ENCODE results near the gene REXO2.
A peak's percentile ranks its signal among the peaks of the same experiment; 100 is the strongest.

REXO2 gene

DNA sequence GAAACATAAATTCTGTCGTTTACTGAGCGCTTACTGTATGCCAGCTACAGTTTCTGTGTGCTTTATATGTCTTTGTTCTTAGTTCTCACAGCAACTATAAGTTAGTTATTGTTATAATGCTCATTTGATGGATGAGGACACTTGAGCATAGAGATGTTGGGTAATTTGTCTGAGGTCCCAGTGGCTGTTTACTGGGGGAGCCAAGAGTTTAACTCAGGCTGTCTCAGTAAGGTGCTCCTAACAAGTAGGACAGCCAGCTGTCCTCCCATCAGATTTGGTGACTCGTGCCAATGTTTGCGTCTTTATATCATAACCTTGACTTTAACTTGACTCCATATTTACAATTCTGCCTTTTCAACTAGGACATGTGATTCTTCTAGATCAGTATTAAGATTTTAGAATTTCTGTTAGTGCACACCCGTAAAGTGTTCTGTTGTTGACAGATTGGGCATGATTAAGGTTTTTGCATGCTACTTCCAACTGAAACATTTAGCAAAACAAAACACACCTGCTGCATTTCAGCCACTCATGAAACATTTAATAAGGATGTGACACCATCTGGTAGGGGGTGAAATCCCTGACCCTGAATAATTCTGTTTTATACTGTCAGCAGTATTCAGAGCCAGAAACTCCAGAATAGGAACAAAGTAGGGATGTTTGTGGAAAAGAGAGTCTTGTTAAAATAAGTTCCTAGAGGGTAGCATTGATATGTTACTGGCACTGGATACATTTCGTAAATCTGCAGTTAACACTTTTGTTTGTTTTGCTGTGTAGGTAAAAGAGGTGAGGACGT lies 1.9 kb downstream of the REXO2 start:
- no peak for DNase-seq

DNA sequence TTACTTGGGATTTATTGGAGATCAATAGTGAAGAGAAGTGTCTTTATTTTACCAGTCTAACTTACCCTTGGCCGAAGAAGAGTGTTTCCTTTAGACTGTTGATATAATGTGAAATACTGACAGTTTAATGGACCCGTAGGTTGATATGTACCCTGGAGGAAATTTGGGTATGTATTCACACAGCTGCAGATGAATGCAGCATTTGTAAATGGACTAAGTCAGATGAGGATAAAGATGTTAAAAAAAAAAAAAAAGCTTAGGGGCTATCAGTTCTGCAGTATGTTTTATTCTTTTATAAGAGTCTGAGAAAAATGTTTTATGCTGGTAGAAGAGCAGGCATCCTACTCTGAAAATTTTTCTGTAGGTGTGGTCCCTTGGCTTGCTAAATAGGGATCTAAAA lies 2.7 kb downstream of the REXO2 start:
- DNase-seq = no peak

- DNase-seq = no peak
These were observed 3.3 kb downstream of the REXO2 start for GRCh38 chr11:114442536-114442935.

DNA sequence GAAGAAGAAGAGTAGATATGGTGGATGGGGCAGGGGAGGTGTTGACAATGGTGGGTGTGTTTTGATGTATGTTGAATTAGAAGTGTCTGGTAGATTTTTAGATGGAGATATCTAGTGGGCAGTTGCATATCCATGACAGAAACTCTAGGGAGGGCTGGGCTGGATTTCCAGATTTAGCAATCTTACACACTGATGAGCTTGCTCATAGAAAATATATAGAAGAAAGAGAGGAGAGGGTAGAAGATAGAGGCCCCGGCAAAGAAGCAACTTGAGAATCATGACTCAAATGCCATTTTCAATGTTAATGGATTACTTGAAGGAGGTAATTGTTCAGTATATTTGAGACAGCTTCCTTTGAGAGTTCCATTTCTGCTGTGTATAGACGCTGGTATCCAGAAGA lies 8.2 kb downstream of the REXO2 start:
- peak in 2 of 58 donors; percentile 1 to 26 for DNase-seq

DNA sequence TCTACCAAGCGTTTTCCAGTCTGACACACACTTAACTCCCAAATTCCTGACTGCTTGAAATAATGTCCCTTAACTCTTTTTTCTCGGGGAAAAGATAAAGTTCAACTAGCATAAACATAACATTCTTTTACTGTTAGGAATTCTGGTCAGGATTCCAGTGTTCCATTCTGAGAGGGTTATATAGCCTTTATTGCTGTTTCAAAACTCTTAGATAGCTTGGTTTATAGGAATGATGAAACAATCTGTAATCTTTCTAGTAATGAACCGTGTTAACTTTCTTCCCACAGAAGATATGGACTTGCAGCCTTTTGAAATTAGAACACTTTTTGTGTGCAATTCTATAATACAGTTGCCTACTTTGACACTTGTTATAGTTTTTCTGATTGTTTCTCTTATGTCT lies 8.6 kb downstream of the REXO2 start:
- no peak for DNase-seq

DNA sequence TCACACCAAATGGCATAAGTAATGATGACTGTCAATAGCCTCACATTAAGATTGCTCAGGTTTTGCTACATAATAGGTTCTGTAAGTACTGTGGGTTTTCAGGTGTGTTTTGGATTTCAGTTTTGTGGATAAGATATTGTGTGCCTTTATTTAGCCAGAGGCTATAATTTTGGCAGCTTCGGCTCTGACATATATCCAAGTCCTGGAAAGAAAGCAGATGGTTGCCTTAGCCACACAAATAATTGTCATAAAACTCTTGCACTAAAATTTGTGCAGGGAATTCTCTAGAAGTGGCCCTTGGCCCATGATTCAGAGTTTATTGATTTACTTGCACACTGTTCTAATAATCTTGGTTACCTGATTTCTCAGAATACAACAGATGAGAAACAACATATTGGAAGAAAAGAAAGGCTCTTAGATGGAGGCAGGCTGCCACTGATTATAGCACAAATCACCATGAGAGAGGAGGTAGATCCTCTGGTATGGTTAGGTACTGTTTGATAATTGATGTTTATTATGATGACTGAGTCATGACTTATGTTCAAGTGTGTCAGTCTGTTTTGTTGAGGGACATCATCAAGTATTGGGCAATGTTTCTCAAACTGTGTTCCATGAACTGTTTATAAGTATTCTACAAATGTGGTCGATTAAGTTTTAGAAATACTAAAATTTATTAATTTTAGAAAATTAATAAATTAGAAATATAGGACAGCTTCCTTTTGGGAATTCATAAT lies 9.6 kb downstream of the REXO2 start:
- no peak for DNase-seq

- no peak for DNase-seq
These were observed 10.6 kb downstream of the REXO2 start for GRCh38 chr11:114449845-114450244.

DNA sequence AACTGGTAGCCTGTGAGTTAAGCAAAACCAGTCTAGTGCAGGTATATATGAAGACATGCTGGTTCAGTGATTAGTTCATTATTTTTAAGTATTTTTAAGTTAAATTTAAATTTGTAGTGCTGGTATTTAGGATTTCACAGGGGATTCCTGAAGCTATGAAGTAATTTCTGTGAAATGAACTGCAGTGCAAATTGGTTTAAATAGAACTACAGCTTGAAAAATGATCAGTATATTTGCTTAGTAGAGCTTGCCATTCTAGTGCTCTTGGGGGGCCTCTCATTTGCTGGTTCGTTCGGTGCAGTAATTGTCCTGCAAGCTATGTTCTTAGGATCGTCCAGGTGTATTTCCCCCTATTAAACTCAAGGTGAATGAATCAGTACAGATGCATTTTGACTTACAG lies 13.1 kb downstream of the REXO2 start:
- DNase-seq = no peak

DNA sequence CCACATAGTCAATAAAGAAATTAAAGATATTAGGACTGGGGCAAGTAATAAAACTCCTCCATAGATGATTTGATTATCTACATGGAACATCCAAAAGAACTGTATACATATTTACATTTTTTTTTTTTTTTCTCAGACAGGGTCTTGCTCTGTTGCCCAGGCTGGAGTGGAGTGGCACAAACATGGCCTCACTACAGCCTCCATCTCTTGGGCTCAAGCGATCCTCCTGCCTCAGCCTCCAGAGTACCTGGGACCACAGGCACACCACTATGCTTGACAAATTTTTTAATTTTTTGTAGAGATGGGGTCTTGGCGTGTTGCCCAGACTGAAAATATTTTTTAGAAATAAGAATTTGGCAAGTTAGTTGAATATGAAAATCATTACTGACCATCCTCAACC lies 24.7 kb downstream of the REXO2 start:
- no peak for DNase-seq

DNA sequence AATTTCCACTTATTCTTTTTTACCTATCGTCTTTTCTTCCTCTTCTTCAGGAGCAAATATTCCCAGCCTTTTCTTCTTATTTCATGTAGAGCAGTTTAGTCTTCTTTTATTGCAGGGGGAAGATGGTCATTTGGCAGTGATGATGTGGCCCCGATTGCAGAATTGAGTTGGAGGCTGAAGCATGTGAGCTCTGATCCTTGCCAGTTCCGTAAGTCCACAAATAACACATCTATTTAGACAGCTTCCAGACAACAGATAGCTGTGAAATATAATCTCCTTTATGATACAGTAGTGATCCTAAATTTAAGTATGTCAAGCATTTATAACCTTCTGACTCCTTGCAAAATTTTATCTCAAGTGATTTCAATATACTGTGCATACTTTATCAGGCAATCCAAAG lies 27.5 kb downstream of the REXO2 start:
- no peak for DNase-seq

DNA sequence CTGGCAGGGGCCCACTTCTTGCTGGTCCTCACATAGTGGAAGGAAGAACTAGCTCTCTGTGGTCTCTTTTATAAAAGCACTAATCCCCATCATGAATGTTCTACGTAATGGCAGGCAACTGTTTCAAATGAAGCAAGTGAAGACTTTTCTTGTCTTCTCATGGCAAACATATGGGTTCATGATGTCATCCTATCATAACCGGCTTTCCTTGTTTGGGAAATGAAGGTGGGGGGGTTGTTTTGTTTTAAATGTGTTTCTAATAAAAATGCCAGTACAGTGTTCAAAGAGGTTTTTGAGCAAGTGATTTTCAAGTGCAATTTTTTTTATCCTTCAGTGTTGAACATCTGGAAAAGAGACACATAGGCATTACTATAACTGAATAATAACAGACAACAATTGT lies 33.4 kb downstream of the REXO2 start:
- DNase-seq = no peak

- no peak for DNase-seq
These were observed 38.7 kb downstream of the REXO2 start for GRCh38 chr11:114478001-114478410.

DNA sequence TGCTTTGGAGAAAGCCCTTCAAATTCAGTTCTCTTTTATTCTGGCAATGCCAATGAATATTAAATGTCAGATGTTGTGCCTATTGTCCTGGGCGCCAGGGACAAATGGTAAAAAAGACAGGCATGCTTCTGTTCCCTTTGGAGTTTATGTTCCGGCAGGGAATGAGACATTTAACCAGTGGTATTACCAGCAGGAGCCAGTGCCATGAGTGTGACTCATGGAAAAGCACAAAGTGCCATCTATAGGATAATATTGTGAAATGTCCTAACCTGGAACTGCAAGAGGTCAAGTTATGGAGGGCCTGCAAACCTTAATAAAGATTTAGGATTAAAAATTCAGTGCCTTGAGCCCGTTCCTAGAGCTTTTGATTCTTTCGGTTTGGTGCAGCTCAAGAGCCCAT lies 39.5 kb downstream of the REXO2 start:
- peak in 1 of 58 donors; percentile 1 for DNase-seq

- DNase-seq = no peak
These were observed 40.1 kb downstream of the REXO2 start for GRCh38 chr11:114479331-114479730.

GRCh38 chr11:114482114-114482513 lies 42.8 kb downstream of the REXO2 start:
- DNase-seq = no peak

DNA sequence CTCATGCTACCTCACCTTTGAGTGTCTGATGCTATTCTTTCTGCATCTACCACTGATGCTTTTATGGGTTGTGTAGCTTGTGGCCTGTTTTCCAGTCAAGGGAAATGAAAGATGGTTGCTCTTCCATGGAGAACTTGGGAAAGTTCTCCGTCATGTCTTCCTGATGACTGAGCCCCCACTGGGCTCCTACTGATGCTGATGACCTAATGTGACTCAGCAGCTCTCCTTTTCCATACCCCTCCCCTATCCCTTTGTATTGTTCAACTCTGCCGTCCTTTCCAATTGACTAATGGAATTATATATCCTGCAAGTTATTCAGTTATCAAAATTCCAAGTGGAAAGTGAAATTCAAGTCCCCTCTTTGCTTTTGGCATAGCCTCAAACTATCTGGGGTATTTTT lies 44.7 kb downstream of the REXO2 start:
- DNase-seq = no peak

DNA sequence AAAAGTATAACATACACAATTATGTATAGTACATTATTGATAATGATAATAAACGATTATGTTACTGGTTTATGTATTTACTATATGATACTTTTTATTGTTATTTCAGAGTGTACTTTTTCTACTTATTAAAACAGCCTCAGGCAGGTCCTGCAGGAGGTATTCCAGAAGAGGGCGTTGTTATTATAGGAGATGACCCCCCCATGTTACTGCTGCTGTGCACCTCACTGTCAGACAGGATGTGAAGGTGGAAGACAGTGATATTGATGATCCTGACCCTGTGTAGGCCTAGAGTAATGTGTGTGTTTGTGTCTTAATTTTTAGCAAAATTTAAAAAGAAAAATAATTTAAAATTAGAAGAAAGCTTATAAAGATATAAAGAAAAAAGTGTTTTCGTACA lies 57.6 kb downstream of the REXO2 start:
- no peak for DNase-seq

GRCh38 chr11:114499756-114500155 lies 60.5 kb downstream of the REXO2 start:
- DNase-seq = no peak

Data from anterior cingulate cortex (tissue), 58 donors.